Epidermal melanocyte (primary cell): Measurements from ENCODE around the gene SHLD2.
"Not testable (repeated sequence)": the region's sequence is repeated elsewhere in the genome, so short reads cannot be mapped to it uniquely, and the experiment has no call there.

Experiments used
- DNase-seq: peaks from one replicate; pipeline ENCODE4 v3.0.0; 2011; ENCODE audit warnings: low spot score; ENCODE audit not compliant: insufficient read length

The SHLD2 gene

GRCh38 chr10:87142230-87143108, 47.5 kb downstream of the SHLD2 start:
- DNase-seq = not testable (repeated sequence)

- not testable (repeated sequence) for DNase-seq
Observed at GRCh38 chr10:87143109-87143418, 48.1 kb downstream of the SHLD2 start.

GRCh38 chr10:87145598-87145997, 50.6 kb downstream of the SHLD2 start:
- DNase-seq = not testable (repeated sequence)

- DNase-seq = not testable (repeated sequence)
Observed at GRCh38 chr10:87149020-87149609, 54.1 kb downstream of the SHLD2 start.

GRCh38 chr10:87151516-87151915, 56.5 kb downstream of the SHLD2 start:
- not testable (repeated sequence) for DNase-seq

- not testable (repeated sequence) for DNase-seq
Observed at GRCh38 chr10:87156841-87157240, 61.8 kb downstream of the SHLD2 start.

GRCh38 chr10:87157821-87158220, 62.8 kb downstream of the SHLD2 start:
- peak; percentile 13 for DNase-seq

GRCh38 chr10:87162703-87163293, 67.8 kb downstream of the SHLD2 start:
- DNase-seq = not testable (repeated sequence)

- not testable (repeated sequence) for DNase-seq
Observed at GRCh38 chr10:87163414-87163813, 68.4 kb downstream of the SHLD2 start.

GRCh38 chr10:87169857-87170256, 74.9 kb downstream of the SHLD2 start:
- not testable (repeated sequence) for DNase-seq

- not testable (repeated sequence) for DNase-seq
Observed at GRCh38 chr10:87170705-87171104, 75.7 kb downstream of the SHLD2 start.

- DNase-seq = not testable (repeated sequence)
Observed at GRCh38 chr10:87171670-87172069, 76.7 kb downstream of the SHLD2 start.

GRCh38 chr10:87172178-87172577, 77.2 kb downstream of the SHLD2 start:
- not testable (repeated sequence) for DNase-seq

GRCh38 chr10:87177587-87177986, 82.6 kb downstream of the SHLD2 start:
- not testable (repeated sequence) for DNase-seq

- not testable (repeated sequence) for DNase-seq
Observed at GRCh38 chr10:87184421-87184820, 89.4 kb downstream of the SHLD2 start.

GRCh38 chr10:87186016-87186415, 91.0 kb downstream of the SHLD2 start:
- not testable (repeated sequence) for DNase-seq

GRCh38 chr10:87187573-87187972, 92.6 kb downstream of the SHLD2 start:
- not testable (repeated sequence) for DNase-seq

GRCh38 chr10:87191841-87192240, 96.8 kb downstream of the SHLD2 start:
- not testable (repeated sequence) for DNase-seq

GRCh38 chr10:87200924-87201323, 105.9 kb downstream of the SHLD2 start:
- DNase-seq = not testable (repeated sequence)

- not testable (repeated sequence) for DNase-seq
Observed at GRCh38 chr10:87204801-87205200, 109.8 kb downstream of the SHLD2 start.

- not testable (repeated sequence) for DNase-seq
Observed at GRCh38 chr10:87206922-87207321, 111.9 kb downstream of the SHLD2 start.

- not testable (repeated sequence) for DNase-seq
Observed at GRCh38 chr10:87210309-87210708, 115.3 kb downstream of the SHLD2 start.
